Non-pigmented ciliary epithelial cell (primary cell): Measurements from ENCODE around the gene AACS.
"Not testable (repeated sequence)": the region's sequence is repeated elsewhere in the genome, so short reads cannot be mapped to it uniquely, and the experiment has no call there.

Experiments used
- DNase-seq: peaks from one replicate; pipeline ENCODE4 v3.0.0-alpha.2; 2010; ENCODE audit warnings: low read depth

The AACS gene

GRCh38 chr12:125065021-125065918 lies at the start of gene AACS:
AACS (plus strand) TSS chr12:125065435; CDS start chr12:125065585, 150 bp downstream.
- no peak for DNase-seq

- no peak for DNase-seq
These were observed 49.4 kb upstream of the AACS start for GRCh38 chr12:125015680-125016310.

GRCh38 chr12:125017801-125018200 lies 47.4 kb upstream of the AACS start:
- no peak for DNase-seq

GRCh38 chr12:125018356-125018755 lies 46.9 kb upstream of the AACS start:
- no peak for DNase-seq

GRCh38 chr12:125021096-125021495 lies 44.1 kb upstream of the AACS start:
- DNase-seq = no peak

GRCh38 chr12:125021771-125022170 lies 43.5 kb upstream of the AACS start:
- DNase-seq = no peak

- DNase-seq = no peak
These were observed 42.2 kb upstream of the AACS start for GRCh38 chr12:125023065-125023464.

- DNase-seq = no peak
These were observed 40.2 kb upstream of the AACS start for GRCh38 chr12:125024949-125025563.

GRCh38 chr12:125025606-125026235 lies 39.5 kb upstream of the AACS start:
- DNase-seq = no peak

- DNase-seq = no peak
These were observed 37.1 kb upstream of the AACS start for GRCh38 chr12:125028106-125028505.

GRCh38 chr12:125029761-125030358 lies 35.4 kb upstream of the AACS start:
- DNase-seq = peak; percentile 18

- DNase-seq = not testable (repeated sequence)
These were observed 33.8 kb upstream of the AACS start for GRCh38 chr12:125031471-125031870.

- DNase-seq = no peak
These were observed 32.6 kb upstream of the AACS start for GRCh38 chr12:125032466-125033152.

- no peak for DNase-seq
These were observed 31.9 kb upstream of the AACS start for GRCh38 chr12:125033288-125033687.

- no peak for DNase-seq
These were observed 26.1 kb upstream of the AACS start for GRCh38 chr12:125038976-125039625.

GRCh38 chr12:125049093-125049458 lies 16.2 kb upstream of the AACS start:
- no peak for DNase-seq

GRCh38 chr12:125050446-125050845 lies 14.8 kb upstream of the AACS start:
- DNase-seq = no peak

GRCh38 chr12:125050868-125051267 lies 14.4 kb upstream of the AACS start:
- no peak for DNase-seq

GRCh38 chr12:125053821-125054220 lies 11.4 kb upstream of the AACS start:
- no peak for DNase-seq

- no peak for DNase-seq
These were observed 9.6 kb upstream of the AACS start for GRCh38 chr12:125055591-125055990.

- no peak for DNase-seq
These were observed 8.9 kb upstream of the AACS start for GRCh38 chr12:125056306-125056705.
